HepG2 (cell line): ENCODE results near the gene WNT3A. TPM values are rescaled to one million over a fixed set of nuclear protein-coding genes. Genes with fewer than 3 reads are reported as not detected.

Source experiments
- ARID4A ChIP-seq: sonication (generic); formaldehyde crosslinking; IDR thresholded peaks from 2 replicates; pipeline ENCODE4 v1.5.0; 2020; ENCODE audit warnings: mild to moderate bottlenecking, missing genetic modification reagents, borderline replicate concordance
- MZF1 ChIP-seq: sonication (generic); formaldehyde crosslinking; IDR thresholded peaks from 2 replicates; pipeline ENCODE4 v1.8.1; 2023; ENCODE audit warnings: mild to moderate bottlenecking, missing genetic modification reagents, borderline replicate concordance
- NCOA5 ChIP-seq: sonication (generic); formaldehyde crosslinking; IDR thresholded peaks from 2 replicates; pipeline ENCODE4 v1.4.0; 2020; ENCODE audit warnings: missing genetic modification reagents
- PLSCR1 ChIP-seq: sonication (generic); formaldehyde crosslinking; IDR thresholded peaks from 2 replicates; pipeline ENCODE4 v1.5.0; 2020; ENCODE audit warnings: missing genetic modification reagents, mild to moderate bottlenecking, borderline replicate concordance
- PRDM15 ChIP-seq: sonication (generic); formaldehyde crosslinking; IDR thresholded peaks from 2 replicates; pipeline ENCODE4 v1.4.0; 2020; ENCODE audit warnings: missing genetic modification reagents
- ZC3H4 ChIP-seq: sonication (generic); formaldehyde crosslinking; IDR thresholded peaks from 2 replicates; pipeline ENCODE4 v1.4.0; 2020; ENCODE audit warnings: missing genetic modification reagents, borderline replicate concordance
- ZNF3 ChIP-seq: IDR thresholded peaks from 2 replicates; pipeline ENCODE4 v1.7.0; 2017; ENCODE audit warnings: inconsistent platforms
- ZNF318 ChIP-seq: sonication (generic); formaldehyde crosslinking; IDR thresholded peaks from 2 replicates; pipeline ENCODE4 v1.4.0; 2020; ENCODE audit warnings: mild to moderate bottlenecking, missing genetic modification reagents
- ZNF501 ChIP-seq: sonication (generic); formaldehyde crosslinking; IDR thresholded peaks from 2 replicates; pipeline ENCODE4 v1.5.1; 2020; ENCODE audit warnings: mild to moderate bottlenecking, moderate library complexity, missing genetic modification reagents
- ZNF570 ChIP-seq: sonication (generic); formaldehyde crosslinking; IDR thresholded peaks from 2 replicates; pipeline ENCODE4 v1.4.0; 2020; ENCODE audit warnings: mild to moderate bottlenecking, missing genetic modification reagents, borderline replicate concordance
- ZNF652 ChIP-seq: IDR thresholded peaks from 2 replicates; pipeline ENCODE4 v1.6.1; 2016; ENCODE audit warnings: low read depth, borderline replicate concordance
- polyA plus RNA-seq, 8 experiments: library from polyadenylated mRNA; depleted of rRNA in 3 of 8; stranded (reverse) in 7 of 8; unstranded in 1 of 8; fragments of >200 nt; fragmentation: Illumina TruSeq in 4 of 8; extraction: Trizol in 4 of 8; gene quantifications; 2 replicates each; pipeline versions ENCODE4 v1.2.1 to v1.2.3, GENCODE V29; 2011 to 2016; ENCODE audit warnings: low read depth in 4 of 8, missing spikeins in 1 of 8, mixed read lengths in 1 of 8; ENCODE audit not compliant: insufficient read depth in 1 of 8
- total RNA-seq, 5 experiments: library from RNA; depleted of rRNA; stranded (reverse); fragments of >200 nt; fragmentation: Illumina TruSeq; extraction: Trizol; gene quantifications; 2 replicates each; pipeline ENCODE4 v1.2.3, GENCODE V29; 2016; ENCODE audit warnings: low read depth in 1 of 5

Gene WNT3A
- total and polyA plus RNA-seq, 2 of the 13 experiments (the other 11 are each of a cell fraction or from before 2014, with no cell fraction given) = not detected

GRCh38 chr1:228098323-228098931, 91.6 kb downstream of the WNT3A start (continued):
- TF ChIP-seq ZNF318 (no peak), ZC3H4 (CRISPR knock-in tag) (no peak), ZNF501 (CRISPR knock-in tag) (no peak), ARID4A (no peak), PRDM15 (CRISPR knock-in tag) (no peak), NCOA5 (no peak), PLSCR1 (CRISPR knock-in tag) (no peak), ZNF3 (CRISPR knock-in tag) (no peak), ZNF652 (no peak), ZNF570 (CRISPR knock-in tag) (no peak), MZF1 (CRISPR knock-in tag) (no peak)
